Mesendoderm (in vitro differentiated cells): ENCODE measurements around the gene ROBO1.
"Not testable (repeated sequence)": the region's sequence is repeated elsewhere in the genome, so short reads cannot be mapped to it uniquely, and the experiment has no call there.

Experiments used
- DNase-seq: peaks from one replicate; pipeline ENCODE4 v3.0.0; 2013
- H2AK5ac ChIP-seq: 2 replicates; pipeline ENCODE4 v1.6.1; 2013; ENCODE audit warnings: low read length, inconsistent platforms
- H2BK120ac ChIP-seq: 2 replicates; pipeline ENCODE4 v1.6.1; 2013; ENCODE audit warnings: low read depth, mild to moderate bottlenecking, low read length, moderate library complexity, mixed read lengths
- H2BK15ac ChIP-seq: replicated peaks from 2 replicates; pipeline ENCODE4 v1.6.1; 2013; ENCODE audit warnings: low read depth, mild to moderate bottlenecking, moderate library complexity
- H2BK5ac ChIP-seq: 2 replicates; pipeline ENCODE4 v1.6.1; 2013; ENCODE audit warnings: low read length, inconsistent platforms
- H3K18ac ChIP-seq: 2 replicates; pipeline ENCODE4 v1.6.1; 2013; ENCODE audit warnings: mild to moderate bottlenecking, low read length, mixed read lengths
- H3K23ac ChIP-seq: one replicate; pipeline ENCODE4 v1.6.1; 2013; ENCODE audit warnings: low read length
- H3K27ac ChIP-seq: 2 replicates; pipeline ENCODE4 v1.5.1; 2013; ENCODE audit warnings: low read depth, mild to moderate bottlenecking, inconsistent platforms, low read length, moderate library complexity
- H3K27me3 ChIP-seq: 2 replicates; pipeline ENCODE4 v1.6.1; 2013; ENCODE audit warnings: low read length, control low read depth, mild to moderate bottlenecking, inconsistent platforms; ENCODE audit not compliant: insufficient read depth, poor library complexity
- H3K36me3 ChIP-seq: 2 replicates; pipeline ENCODE4 v1.6.1; 2013; ENCODE audit warnings: low read length, inconsistent platforms; ENCODE audit not compliant: control insufficient read depth, insufficient read depth
- H3K4ac ChIP-seq: one replicate; pipeline ENCODE4 v1.6.1; 2013; ENCODE audit warnings: low read depth, mild to moderate bottlenecking, low read length, moderate library complexity
- H3K4me1 ChIP-seq: 2 replicates; pipeline ENCODE4 v1.6.1; 2013; ENCODE audit warnings: low read depth, low read length, inconsistent platforms; ENCODE audit not compliant: control insufficient read depth
- H3K4me2 ChIP-seq: 2 replicates; pipeline ENCODE4 v1.6.1; 2013; ENCODE audit warnings: low read length
- H3K4me3 ChIP-seq: 2 replicates; pipeline ENCODE4 v1.5.1; 2013; ENCODE audit warnings: mild to moderate bottlenecking, low read length
- H3K56ac ChIP-seq: one replicate; pipeline ENCODE4 v1.6.1; 2013; ENCODE audit warnings: low read length
- H3K79me1 ChIP-seq: 2 replicates; pipeline ENCODE4 v1.6.1; 2013; ENCODE audit warnings: low read length, inconsistent platforms
- H3K79me2 ChIP-seq: 2 replicates; pipeline ENCODE4 v1.6.1; 2013; ENCODE audit warnings: mild to moderate bottlenecking, low read length; ENCODE audit not compliant: control insufficient read depth, insufficient read depth
- H3K9ac ChIP-seq: 2 replicates; pipeline ENCODE4 v1.6.1; 2013; ENCODE audit warnings: low read length, inconsistent platforms
- H4K5ac ChIP-seq: one replicate; pipeline ENCODE4 v1.6.1; 2013; ENCODE audit warnings: low read length
- H4K8ac ChIP-seq: one replicate; pipeline ENCODE4 v1.6.1; 2013; ENCODE audit warnings: low read depth, mild to moderate bottlenecking, control low read depth, low read length, moderate library complexity
- WGBS: extraction: QIAGEN DNeasy Blood & Tissue Kit; methylation state at CpG from one replicate; pipeline ENCODE4 v1.1.7; 2013; ENCODE audit warnings: low lambda C conversion rate, missing lambda C conversion rate; ENCODE audit not compliant: insufficient coverage; ENCODE audit errors: extremely low coverage; 5-methylcytosine and 5-hydroxymethylcytosine counted together

ROBO1 gene

DNA sequence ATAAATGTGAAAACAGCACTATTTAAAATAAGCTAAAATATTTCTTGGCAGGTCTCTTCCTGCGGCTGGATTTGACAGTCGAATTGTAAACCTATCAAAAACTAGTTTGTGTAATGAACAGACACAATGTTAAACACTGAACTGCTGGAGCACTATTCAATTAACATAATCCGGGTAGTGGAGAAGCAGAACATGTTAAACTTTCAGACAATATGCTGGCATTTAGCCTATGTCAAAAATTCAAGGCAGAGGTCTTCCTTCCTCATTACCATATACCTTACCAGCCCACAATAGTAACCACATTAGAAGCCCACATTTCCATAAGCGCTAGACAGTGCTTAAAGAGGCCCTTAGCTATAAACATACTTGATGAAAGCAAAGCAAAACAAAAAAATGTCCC, 1042.9 kb downstream of the ROBO1 start:
- no peaks in the 10 kb centered on the region for H3K79me2 ChIP-seq
- WGBS = no CpG with 5 or more reads among the region's 4 CpGs
- no peak overlapping the region for H2BK5ac ChIP-seq
- H3K27ac ChIP-seq = no peak overlapping the region
- no peaks in the 10 kb centered on the region for H3K79me1 ChIP-seq
- no peak overlapping the region for H2BK120ac ChIP-seq
- no peak overlapping the region for H3K4me2 ChIP-seq
- H3K27me3 ChIP-seq = no peaks in the 10 kb centered on the region
- no peak overlapping the region for H3K9ac ChIP-seq
- H3K56ac ChIP-seq = no peak overlapping the region
- H3K4me1 ChIP-seq = peaks cover 4% of the 10 kb centered on the region
- H2AK5ac ChIP-seq = no peak overlapping the region
- H4K8ac ChIP-seq = no peak overlapping the region
- H3K4ac ChIP-seq = no peak overlapping the region
- no peak overlapping the region for H3K23ac ChIP-seq
- H3K18ac ChIP-seq = no peak overlapping the region
- no peak overlapping the region for H3K4me3 ChIP-seq
- H3K36me3 ChIP-seq = no peaks in the 10 kb centered on the region
- DNase-seq = peak; percentile 75
- no peak overlapping the region for H4K5ac ChIP-seq
- no peak overlapping the region for H2BK15ac ChIP-seq

DNA sequence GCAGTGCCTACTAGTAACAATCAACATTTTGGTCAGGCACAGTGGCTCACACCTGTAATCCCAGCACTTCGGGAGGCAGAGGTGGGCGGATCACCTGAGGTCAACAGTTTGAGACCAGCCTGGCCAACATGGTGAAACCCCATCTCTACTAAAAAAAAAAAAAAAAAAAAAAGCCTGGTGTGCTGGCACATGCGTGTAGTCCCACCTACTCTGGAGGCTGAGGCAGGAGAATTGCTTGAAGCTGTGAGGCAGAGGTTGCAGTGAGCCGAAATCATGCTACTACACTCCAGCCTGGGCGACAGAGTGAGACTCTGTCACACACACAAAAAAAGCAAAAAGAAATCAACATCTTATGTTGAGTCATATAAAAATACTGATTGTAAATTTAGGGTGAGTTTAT, 1043.4 kb downstream of the ROBO1 start:
- H3K4ac ChIP-seq = peak overlapping the region; percentile 87
- H3K79me1 ChIP-seq, H3K9ac ChIP-seq, H2BK15ac ChIP-seq, H3K4me2 ChIP-seq, H3K4me3 ChIP-seq, H3K27me3 ChIP-seq, H3K23ac ChIP-seq, H2BK5ac ChIP-seq, H3K36me3 ChIP-seq, H3K4me1 ChIP-seq, H3K27ac ChIP-seq, H4K5ac ChIP-seq, H3K56ac ChIP-seq, H3K79me2 ChIP-seq, H2BK120ac ChIP-seq, H4K8ac ChIP-seq, H2AK5ac ChIP-seq, DNase-seq: not testable (repeated sequence)
- no CpG with 5 or more reads among the region's 5 CpGs for WGBS
- H3K18ac ChIP-seq = peak overlapping the region; percentile 60

DNA sequence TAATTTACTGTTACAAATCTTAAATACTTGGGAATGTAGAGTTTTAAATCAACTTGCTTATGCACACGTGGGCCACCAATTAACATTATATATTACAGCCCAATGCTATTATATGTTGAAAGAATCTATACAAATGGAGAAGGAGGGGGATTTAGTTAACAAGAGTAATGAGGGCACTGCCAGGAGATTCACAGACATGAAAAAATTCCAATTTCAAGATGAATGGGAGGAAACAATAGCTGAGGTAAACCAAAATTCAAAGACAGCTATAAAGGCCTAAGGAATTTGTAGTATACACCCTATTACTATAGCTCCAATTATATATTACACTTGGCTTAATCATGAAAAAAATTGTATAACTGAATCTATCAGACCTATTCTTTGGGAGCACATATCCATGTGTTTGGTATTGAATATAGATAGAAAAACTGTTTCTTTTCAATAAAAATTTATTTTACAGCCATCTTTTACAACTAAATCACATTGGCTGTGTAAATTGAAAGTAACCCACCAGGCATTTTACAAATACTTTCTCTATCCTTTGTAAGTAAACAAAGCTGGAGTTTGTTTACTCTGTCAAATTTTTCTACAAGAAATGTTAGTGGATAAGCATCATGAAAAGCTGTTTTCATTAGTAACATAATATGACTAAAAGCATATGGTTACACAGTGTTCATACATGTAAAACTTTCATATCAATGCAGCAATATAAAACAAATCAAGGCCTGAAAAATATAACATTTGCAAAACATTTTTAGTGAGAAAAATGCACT, 1045.8 kb downstream of the ROBO1 start:
- H3K18ac ChIP-seq = no peak overlapping the region
- no peaks in the 10 kb centered on the region for H3K27me3 ChIP-seq
- no peaks in the 10 kb centered on the region for H3K36me3 ChIP-seq
- no peak for DNase-seq
- H3K4me3 ChIP-seq = no peak overlapping the region
- H3K4me2 ChIP-seq = no peak overlapping the region
- H2BK5ac ChIP-seq = no peak overlapping the region
- no CpG with 5 or more reads among the region's 1 CpG for WGBS
- H3K56ac ChIP-seq = no peak overlapping the region
- no peak overlapping the region for H3K27ac ChIP-seq
- H3K23ac ChIP-seq = no peak overlapping the region
- H4K5ac ChIP-seq = no peak overlapping the region
- no peaks in the 10 kb centered on the region for H3K79me1 ChIP-seq
- no peak overlapping the region for H2BK120ac ChIP-seq
- no peak overlapping the region for H2AK5ac ChIP-seq
- no peaks in the 10 kb centered on the region for H3K79me2 ChIP-seq
- no peak overlapping the region for H4K8ac ChIP-seq
- no peak overlapping the region for H3K9ac ChIP-seq
- H2BK15ac ChIP-seq = no peak overlapping the region
- no peak overlapping the region for H3K4ac ChIP-seq
- no peaks in the 10 kb centered on the region for H3K4me1 ChIP-seq

DNA sequence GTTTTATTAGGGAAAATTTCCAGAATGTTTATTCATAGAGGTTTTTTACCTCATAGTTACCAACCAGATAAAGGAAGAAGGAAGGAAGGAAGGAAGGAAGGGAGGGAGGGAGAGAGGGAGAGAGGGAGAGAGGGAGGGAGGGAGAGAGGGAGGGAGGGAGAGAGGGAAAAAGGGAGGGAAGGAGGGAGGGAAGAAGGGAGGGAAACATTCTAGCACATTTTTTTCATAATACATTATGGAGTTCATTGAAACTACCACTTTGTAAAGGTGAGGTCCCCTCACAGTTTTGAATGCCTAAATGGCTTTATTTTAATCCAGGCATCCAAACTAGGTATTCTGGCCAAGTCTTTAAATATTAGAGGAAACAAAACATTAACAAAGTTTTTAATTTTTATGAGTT, 1049.1 kb downstream of the ROBO1 start:
- Histone ChIP-seq H2BK5ac (no peak overlapping the region), H3K27ac (no peak overlapping the region), H3K4ac (no peak overlapping the region), H3K27me3 (no peaks in the 10 kb centered on the region), H2BK15ac (no peak overlapping the region), H4K5ac (no peak overlapping the region), H3K36me3 (no peaks in the 10 kb centered on the region), H3K18ac (no peak overlapping the region), H3K56ac (no peak overlapping the region), H2BK120ac (no peak overlapping the region), H3K4me2 (no peak overlapping the region), H3K23ac (no peak overlapping the region), H3K79me1 (no peaks in the 10 kb centered on the region), H4K8ac (no peak overlapping the region), H3K4me1 (no peaks in the 10 kb centered on the region), H2AK5ac (no peak overlapping the region), H3K4me3 (no peak overlapping the region), H3K9ac (no peak overlapping the region), H3K79me2 (no peaks in the 10 kb centered on the region)
- no peak for DNase-seq

DNA sequence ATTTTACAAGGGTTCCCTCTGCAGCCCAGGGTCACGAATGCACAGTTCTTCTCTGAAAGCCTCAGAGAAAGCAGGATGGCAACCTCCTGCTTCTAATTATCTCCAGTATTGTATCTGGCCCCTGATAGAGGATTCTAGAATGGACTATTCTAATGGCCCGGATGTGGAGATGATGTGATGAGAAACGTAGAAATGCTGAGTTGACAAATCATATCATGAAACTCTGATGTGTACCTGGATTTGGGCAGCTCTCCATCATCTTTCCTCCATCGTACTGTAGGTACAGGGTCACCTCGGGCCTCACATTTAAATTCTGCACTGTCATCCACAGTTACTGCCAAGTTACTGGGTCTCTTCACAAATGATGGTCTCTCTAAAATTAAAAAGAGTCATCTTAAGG, 1050.8 kb downstream of the ROBO1 start:
- Histone ChIP-seq H3K27me3 (no peaks in the 10 kb centered on the region), H4K5ac (no peak overlapping the region), H3K79me1 (no peaks in the 10 kb centered on the region), H3K4me2 (no peak overlapping the region), H3K4me3 (no peak overlapping the region), H3K79me2 (no peaks in the 10 kb centered on the region), H3K56ac (no peak overlapping the region), H3K9ac (no peak overlapping the region), H3K36me3 (no peaks in the 10 kb centered on the region), H2BK15ac (no peak overlapping the region), H2BK5ac (no peak overlapping the region), H4K8ac (no peak overlapping the region), H3K18ac (no peak overlapping the region), H3K23ac (no peak overlapping the region), H3K4ac (no peak overlapping the region), H3K4me1 (no peaks in the 10 kb centered on the region), H3K27ac (no peak overlapping the region), H2AK5ac (no peak overlapping the region), H2BK120ac (no peak overlapping the region)
- no CpG with 5 or more reads among the region's 5 CpGs for whole genome bisulfite sequencing
- DNase-seq = no peak

DNA sequence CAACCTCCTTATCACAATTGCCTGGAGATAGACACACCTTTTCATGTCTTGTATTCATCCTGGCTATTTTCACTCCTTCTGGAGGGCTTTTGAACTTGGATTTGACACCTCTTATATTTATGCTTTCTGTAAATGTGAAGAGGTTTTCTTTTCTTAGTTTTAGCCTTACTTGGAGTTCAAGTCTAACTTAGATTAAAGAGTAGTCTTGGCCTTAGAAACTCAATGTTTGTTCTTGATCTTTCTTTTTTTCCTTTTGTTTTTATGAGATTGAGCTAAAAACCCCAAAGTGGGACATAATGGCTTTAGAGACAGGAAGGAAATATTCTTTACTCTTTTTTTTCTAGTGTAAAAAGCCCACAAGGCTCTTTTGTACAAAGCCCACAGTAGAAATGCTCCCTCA, 1054.9 kb downstream of the ROBO1 start:
- Histone ChIP-seq H3K27ac (no peak overlapping the region), H3K23ac (no peak overlapping the region), H2BK5ac (no peak overlapping the region), H3K4ac (no peak overlapping the region), H3K9ac (no peak overlapping the region), H2AK5ac (no peak overlapping the region), H3K56ac (no peak overlapping the region), H2BK120ac (no peak overlapping the region), H4K8ac (no peak overlapping the region), H4K5ac (no peak overlapping the region), H3K79me2 (no peaks in the 10 kb centered on the region), H3K18ac (no peak overlapping the region), H3K4me3 (no peak overlapping the region), H3K36me3 (no peaks in the 10 kb centered on the region), H3K27me3 (no peaks in the 10 kb centered on the region), H2BK15ac (no peak overlapping the region), H3K79me1 (no peaks in the 10 kb centered on the region), H3K4me1 (no peaks in the 10 kb centered on the region), H3K4me2 (no peak overlapping the region)
- DNase-seq = no peak
